Left lung (tissue), 10 donors: ENCODE results near the gene MFAP4. TPM values are rescaled to one million over a fixed set of nuclear protein-coding genes. Genes with fewer than 3 reads are reported as not detected.
"Not testable (repeated sequence)": the region's sequence is repeated elsewhere in the genome, so short reads cannot be mapped to it uniquely, and the experiment has no call there.

Source experiments
- ATAC-seq: fragments of 200-7000 bp; cut with Tn5 transposase; one replicate; pipeline ENCODE4 v1.9.1; 2020; ENCODE audit warnings: moderate library complexity
- DNase-seq, 4 donors: peaks; one replicate each; pipeline ENCODE4 v3.0.0-alpha.2; 2013 to 2020
- H3K27ac ChIP-seq, 2 donors: fragments of 200-600 bp; sonication (generic) in 1 of 2; one replicate each; pipeline versions ENCODE4 v1.5.0 to v1.8.0; 2020 to 2021
- H3K27me3 ChIP-seq, 2 donors: fragments of 200-600 bp; sonication (generic) in 1 of 2; one replicate each; pipeline versions ENCODE4 v1.5.0 to v1.8.0; 2020 to 2021
- H3K36me3 ChIP-seq, 2 donors: fragments of 200-600 bp; sonication (generic) in 1 of 2; one replicate each; pipeline versions ENCODE4 v1.5.0 to v1.8.0; 2020 to 2021
- H3K4me1 ChIP-seq, 2 donors: fragments of 200-600 bp; one replicate each; pipeline ENCODE4 v1.8.0; 2021
- H3K4me3 ChIP-seq, 2 donors: fragments of 200-600 bp; sonication (generic) in 1 of 2; one replicate each; pipeline versions ENCODE4 v1.5.0 to v1.8.0; 2020 to 2021; ENCODE audit warnings: mild to moderate bottlenecking in 1 of 2
- H3K9me3 ChIP-seq, 2 donors: fragments of 200-600 bp; sonication (generic) in 1 of 2; one replicate each; pipeline versions ENCODE4 v1.5.0 to v1.8.0; 2020 to 2021
- intact Hi-C, 2 donors: fragments of 100-400 bp; cut with DNase I; formaldehyde crosslinking; loops; one replicate each; pipeline versions ENCODE4 v1.11.2 to v1.14.2; 2022
- polyA plus RNA-seq, 6 donors: library from polyadenylated mRNA; unstranded; fragments of 120-200 nt; gene quantifications; one replicate each; pipeline ENCODE4 v1.2.1, GENCODE V29; 2013; ENCODE audit not compliant: insufficient read length in 6 of 6
- total RNA-seq, 2 donors: library from RNA; stranded (reverse); fragmentation: NEBNext Ultra II Directional; extraction: Animal tissue kit (Norgen Biotek cat#: 25700); gene quantifications; one replicate each; pipeline ENCODE4 v1.2.1, GENCODE V29; 2021
- TF ChIP-seq, protein P1 (sequence below), 2 donors: fragments of 200-600 bp; sonication (generic) in 1 of 2; IDR thresholded peaks; one replicate each; pipeline versions ENCODE4 v1.5.0 to v1.8.0; 2021; ENCODE audit warnings: antibody characterized with exemption in 2 of 2
- donor health status: DM: no; HTN: yes; CAD: no.
- donor health status: DM: no; HTN: no; CAD: no.

The MFAP4 gene
- total and polyA plus RNA-seq, 8 donors, result 91.0 to 601 (median 479) TPM

DNA sequence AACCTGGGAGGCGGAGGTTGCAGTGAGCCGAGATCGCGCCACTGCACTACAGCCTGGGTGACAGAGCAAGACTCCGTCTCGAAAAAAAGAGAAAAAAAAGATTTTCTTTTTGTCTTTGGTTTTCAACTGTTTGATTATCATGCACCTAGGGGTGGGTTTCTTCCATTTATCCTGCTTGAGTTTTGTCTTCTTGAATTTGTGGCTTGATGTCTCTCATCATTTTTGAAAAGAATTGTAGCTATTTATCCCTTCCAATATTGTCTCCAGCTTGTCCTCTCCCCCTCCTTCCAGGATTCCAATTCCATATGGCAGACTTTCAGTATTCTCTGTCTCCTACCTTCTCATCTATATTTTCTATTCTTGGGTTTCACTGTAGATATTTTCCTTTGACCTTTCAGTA lies 32.2 kb downstream of the MFAP4 start:
- H3K36me3 ChIP-seq, result no peaks in the 10 kb centered on the region
- DNase-seq, result no peak
- H3K4me3 ChIP-seq, result no peak overlapping the region
- no peaks in the 10 kb centered on the region for H3K4me1 ChIP-seq
- H3K9me3 ChIP-seq, result no peaks in the 10 kb centered on the region
- intact Hi-C loops, result no loop called here
- H3K27me3 ChIP-seq, result no peaks in the 10 kb centered on the region
- TF ChIP-seq, protein P1, sequence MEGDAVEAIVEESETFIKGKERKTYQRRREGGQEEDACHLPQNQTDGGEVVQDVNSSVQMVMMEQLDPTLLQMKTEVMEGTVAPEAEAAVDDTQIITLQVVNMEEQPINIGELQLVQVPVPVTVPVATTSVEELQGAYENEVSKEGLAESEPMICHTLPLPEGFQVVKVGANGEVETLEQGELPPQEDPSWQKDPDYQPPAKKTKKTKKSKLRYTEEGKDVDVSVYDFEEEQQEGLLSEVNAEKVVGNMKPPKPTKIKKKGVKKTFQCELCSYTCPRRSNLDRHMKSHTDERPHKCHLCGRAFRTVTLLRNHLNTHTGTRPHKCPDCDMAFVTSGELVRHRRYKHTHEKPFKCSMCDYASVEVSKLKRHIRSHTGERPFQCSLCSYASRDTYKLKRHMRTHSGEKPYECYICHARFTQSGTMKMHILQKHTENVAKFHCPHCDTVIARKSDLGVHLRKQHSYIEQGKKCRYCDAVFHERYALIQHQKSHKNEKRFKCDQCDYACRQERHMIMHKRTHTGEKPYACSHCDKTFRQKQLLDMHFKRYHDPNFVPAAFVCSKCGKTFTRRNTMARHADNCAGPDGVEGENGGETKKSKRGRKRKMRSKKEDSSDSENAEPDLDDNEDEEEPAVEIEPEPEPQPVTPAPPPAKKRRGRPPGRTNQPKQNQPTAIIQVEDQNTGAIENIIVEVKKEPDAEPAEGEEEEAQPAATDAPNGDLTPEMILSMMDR (IDR thresholded peaks at IDR 0.05), result no peak
- ATAC-seq, result no peak
- no peak overlapping the region for H3K27ac ChIP-seq

DNA sequence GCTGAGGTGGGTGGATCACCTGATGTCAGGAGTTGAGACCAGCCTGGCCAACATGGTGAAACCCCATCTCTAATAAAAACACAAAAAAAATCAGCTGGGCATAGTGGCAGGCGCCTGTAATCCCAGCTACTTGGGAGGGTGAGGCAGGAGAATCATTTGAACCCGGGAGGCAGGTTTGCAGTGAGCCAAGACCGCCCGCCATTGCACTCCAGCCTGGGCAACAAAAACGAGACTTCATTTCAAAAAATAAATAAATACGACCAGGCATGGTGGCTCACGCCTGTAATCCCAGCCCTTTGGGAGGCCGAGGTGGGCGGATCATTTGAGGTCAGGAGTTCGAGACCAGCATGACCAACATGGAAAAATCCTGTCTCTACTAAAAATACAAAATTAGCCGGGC lies 33.6 kb downstream of the MFAP4 start:
- peak in 1 of 4 donors; percentile 20 for DNase-seq
- H3K27me3 ChIP-seq, H3K9me3 ChIP-seq, intact Hi-C loops, ATAC-seq, H3K27ac ChIP-seq, H3K4me1 ChIP-seq, H3K36me3 ChIP-seq, H3K4me3 ChIP-seq: not testable (repeated sequence)

DNA sequence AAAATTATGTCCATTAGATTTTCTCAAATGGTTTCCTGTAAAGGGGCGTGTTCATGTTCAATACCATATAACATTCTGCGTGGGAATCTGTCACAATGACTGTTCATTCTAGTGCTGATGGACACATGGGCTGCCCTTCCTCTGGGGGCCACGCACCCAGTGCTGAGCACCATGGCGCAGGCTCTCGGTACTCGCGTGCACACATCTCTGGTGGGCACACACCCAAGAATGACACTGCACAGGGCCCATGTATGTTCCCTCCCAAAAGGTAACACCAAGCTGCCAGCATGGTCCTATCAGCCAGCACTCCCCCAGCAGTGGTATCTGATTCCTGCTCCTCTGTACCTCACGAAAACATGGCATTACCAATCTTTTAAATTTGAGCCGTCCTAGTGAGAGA lies 38.2 kb downstream of the MFAP4 start:
- Histone ChIP-seq H3K4me3 (no peak overlapping the region), H3K27ac (no peak overlapping the region), H3K9me3 (no peaks in the 10 kb centered on the region), H3K4me1 (peaks cover 0 to 2% of the 10 kb centered on the region in 2 donors), H3K27me3 (no peaks in the 10 kb centered on the region), H3K36me3 (no peaks in the 10 kb centered on the region)
- intact Hi-C loops, result no loop called here
- TF ChIP-seq, protein P1 (IDR thresholded peaks at IDR 0.05), result no peak
- ATAC-seq (no peak), DNase-seq (no peak)

DNA sequence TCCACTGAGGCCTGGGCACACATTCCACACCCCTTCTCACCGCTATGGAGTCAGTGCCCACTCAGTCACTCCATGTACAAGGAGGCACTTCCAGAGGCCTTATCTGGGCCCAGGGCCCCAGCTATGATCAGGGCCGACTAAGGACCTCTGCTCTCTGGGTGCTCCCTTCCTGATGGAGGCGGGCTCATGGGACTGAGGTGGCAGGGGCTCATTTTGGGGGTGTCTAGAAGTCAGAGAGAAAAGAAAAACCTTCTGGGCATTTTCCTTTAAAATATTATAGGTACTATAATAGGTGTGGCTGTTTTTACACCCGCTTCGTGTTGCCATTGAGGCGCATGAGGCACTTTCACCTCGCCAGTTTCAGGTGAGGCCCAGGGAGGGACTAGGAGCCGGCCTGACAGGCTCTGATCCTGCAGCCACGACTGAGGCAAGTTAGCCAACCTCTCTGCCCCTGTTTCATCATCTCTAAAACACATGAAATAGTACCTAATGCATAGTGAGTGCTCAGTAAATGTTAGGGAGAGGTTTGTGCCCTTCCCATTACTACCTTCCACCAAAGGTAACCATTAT lies 38.8 kb downstream of the MFAP4 start:
- DNase-seq, result no peak
- intact Hi-C loops, result no loop called here
- Histone ChIP-seq H3K27ac (no peak overlapping the region), H3K4me3 (no peak overlapping the region), H3K4me1 (peaks cover 0 to 2% of the 10 kb centered on the region in 2 donors), H3K27me3 (no peaks in the 10 kb centered on the region), H3K9me3 (no peaks in the 10 kb centered on the region), H3K36me3 (no peaks in the 10 kb centered on the region)
- TF ChIP-seq, protein P1 (IDR thresholded peaks at IDR 0.05), result no peak
- ATAC-seq, result no peak

DNA sequence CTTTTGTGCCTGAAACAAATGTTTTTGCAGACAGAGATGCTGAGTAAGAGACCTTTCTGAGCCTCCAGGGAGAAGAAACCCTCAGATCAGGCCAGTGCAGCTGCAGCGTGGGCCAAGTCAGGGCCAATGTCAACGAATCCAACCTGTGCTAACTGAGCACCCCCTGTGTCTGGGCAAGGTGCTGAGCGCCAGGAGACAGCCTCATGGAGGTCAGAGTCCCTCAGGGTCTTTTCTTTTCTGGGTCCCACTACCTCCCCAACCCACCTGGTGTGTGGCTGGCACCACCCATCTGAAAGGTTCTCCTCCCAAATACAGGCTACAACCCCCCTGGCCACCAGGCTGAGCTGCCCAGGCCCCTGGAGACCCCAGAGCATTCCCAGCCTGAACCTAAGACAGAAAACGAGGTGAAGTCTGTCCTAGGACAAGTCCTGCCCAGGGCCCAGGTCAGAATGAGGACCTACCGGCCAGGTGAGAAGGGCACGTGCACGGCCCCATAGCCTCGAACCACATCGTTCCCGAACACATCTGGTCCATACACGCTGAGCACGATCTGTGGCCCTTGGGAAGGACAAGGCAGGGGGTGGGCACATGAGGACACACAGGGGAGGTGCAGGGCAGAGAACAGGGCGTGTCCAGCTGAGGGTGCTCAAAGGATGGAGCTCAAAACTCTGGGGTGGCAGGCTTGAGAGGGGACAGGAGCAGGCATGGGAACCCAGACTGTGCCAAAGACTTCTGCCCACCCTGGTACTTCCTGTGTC lies 39.5 kb downstream of the MFAP4 start:
- intact Hi-C loops, result no loop called here
- no peak for ATAC-seq
- H3K4me1 ChIP-seq, result peaks cover 0 to 2% of the 10 kb centered on the region in 2 donors
- H3K9me3 ChIP-seq, result no peaks in the 10 kb centered on the region
- no peaks in the 10 kb centered on the region for H3K27me3 ChIP-seq
- H3K36me3 ChIP-seq, result no peaks in the 10 kb centered on the region
- peak in 1 of 4 donors; percentile 46 for DNase-seq
- H3K27ac ChIP-seq, result no peak overlapping the region
- no peak overlapping the region for H3K4me3 ChIP-seq
- TF ChIP-seq, protein P1 (IDR thresholded peaks at IDR 0.05), result no peak
